A172 (cell line): Measurements from ENCODE around the gene C9orf153. TPM values are rescaled to one million over a fixed set of nuclear protein-coding genes. Genes with fewer than 3 reads are reported as not detected.
A peak's percentile ranks its signal among the peaks of the same experiment; 100 is the strongest.
"Not testable (repeated sequence)": the region's sequence is repeated elsewhere in the genome, so short reads cannot be mapped to it uniquely, and the experiment has no call there.

Experiments
- DNase-seq: peaks from one replicate; pipeline ENCODE4 v3.0.0-alpha.2; 2015; ENCODE audit warnings: low spot score
- total RNA-seq: library from RNA; depleted of rRNA; stranded (reverse); fragments of >200 nt; shearing (Covaris generic); gene quantifications from 2 replicates; pipeline ENCODE4 v1.2.3, GENCODE V29; 2014; rRNA removed

Gene C9orf153
- not detected in 2 replicates for total RNA-seq

DNA sequence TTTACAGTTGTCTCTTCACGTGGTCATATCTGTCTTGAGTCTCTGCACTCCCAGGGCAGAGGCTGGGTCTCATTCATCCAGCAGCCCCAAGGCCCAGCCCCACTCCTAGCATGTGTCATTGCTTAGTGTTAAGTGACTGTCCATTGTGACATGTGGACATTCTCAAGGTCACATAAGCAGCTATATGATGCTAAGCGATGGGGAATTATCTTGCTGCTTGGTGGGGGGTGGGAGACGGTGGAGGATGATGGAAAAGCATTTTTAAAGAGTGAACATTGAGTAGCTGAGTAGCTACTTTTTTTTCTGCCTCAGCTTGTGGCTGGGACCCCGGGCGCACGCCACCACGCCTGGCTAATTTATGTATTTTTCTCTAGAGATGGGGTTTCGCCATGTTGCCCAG lies at the start of gene C9orf153:
C9orf153 (minus strand) TSS at position 101 of the 400 bp plus-strand sequence. CDS start 30,054 bp downstream, outside the sequence.
- no peak for DNase-seq

DNA sequence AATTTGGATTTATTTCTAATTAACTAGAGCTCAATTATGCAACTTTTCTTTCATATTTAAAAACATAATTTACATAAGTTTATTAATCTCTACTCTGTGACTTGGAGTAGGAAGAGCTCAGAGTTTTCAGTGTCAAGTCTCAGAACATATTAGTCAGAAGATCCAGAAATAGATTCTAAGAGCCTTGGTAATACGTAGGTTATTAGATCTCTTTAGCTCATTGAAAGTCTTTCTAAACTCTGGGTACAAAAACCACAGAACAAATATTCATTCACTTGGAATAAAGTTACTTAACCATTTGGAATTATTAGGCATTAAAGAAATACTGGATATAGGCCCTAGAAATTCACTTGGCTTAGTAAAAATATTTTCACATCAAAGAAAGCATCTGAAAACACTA lies 49.2 kb upstream of the C9orf153 start:
- no peak for DNase-seq

DNA sequence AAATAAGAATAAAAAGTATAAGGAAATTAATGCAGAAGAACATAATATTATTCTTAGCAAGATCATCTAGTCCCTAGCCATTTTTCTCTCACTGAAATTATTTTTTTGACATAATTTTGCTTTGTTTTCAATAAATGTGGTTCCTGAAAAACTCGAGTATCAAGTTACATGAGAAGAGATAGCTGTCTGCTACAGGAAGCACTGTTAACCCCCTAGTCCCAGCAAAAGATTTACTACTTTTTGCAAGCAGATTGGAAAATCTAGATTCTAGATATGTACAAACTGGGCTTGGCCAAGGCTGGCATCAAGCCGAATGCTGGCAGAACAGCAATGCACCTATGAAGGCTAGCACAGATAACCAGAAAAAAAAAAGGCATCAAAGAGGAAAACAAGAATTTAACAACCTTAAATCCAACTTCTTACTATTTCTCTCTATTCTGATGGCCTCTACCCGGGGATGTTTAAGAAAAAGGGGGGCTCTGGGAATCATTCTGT lies 44.8 kb upstream of the C9orf153 start:
- DNase-seq, result no peak

- peak; percentile 28 for DNase-seq
These were observed 44.0 kb upstream of the C9orf153 start for GRCh38 chr9:86303316-86303975.

DNA sequence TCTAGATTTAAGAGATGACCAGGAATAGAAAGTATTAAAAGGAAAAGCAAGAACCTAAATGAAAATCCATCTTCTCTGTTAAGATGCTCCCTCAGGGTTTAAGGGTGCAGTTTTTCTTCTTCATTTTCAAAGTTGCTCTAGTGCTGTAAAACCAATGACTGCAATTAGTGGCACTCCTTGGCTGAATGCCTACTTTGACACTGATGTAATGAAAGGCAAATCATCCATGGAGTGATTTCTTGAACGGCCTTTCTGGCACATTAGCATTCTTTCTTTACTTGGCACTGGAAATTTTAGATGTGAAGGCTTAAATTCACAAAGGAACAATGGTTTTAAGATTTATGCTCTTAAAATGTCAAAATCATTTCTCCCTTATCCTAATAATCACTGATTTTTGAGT lies 42.2 kb upstream of the C9orf153 start:
- DNase-seq, result no peak

DNA sequence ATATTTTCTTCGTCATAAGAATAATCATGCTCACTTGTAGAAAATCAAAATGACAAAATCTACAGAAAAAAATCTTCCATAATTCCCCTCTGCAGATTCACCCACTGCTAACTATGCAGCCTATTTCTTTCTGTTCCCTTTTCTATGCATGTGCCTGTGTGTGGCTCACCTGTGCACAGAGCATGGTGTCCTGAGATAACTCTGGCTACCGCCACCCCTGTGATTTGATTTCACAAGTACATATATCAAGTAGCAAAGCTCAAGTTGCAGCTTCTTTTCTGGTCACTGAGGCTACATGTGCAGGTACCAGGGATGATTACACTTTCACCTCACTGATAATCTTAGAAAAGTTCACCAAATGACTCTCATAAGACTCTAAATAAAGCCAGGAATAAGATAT lies 41.2 kb upstream of the C9orf153 start:
- DNase-seq, result no peak

DNA sequence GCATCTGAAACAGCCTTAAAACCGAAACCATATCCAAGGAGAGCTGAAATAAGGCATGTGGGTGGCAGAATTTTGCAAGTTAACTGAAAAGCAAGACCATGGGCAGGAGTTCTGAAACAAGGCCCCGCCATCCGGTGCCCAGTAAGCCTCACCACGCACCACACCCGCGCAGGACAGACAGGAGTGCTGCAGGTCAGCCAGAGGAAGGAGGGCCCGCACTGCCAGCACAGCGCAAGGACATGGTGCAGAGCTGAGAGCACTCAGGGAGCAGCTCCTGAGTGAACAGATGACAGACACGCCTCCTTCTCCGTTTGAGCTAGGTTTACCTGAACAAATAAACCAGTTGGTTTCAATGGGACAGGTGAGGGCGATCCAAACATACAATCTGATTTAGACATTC lies 39.4 kb upstream of the C9orf153 start:
- DNase-seq, result no peak

GRCh38 chr9:86290341-86290740 lies 30.9 kb upstream of the C9orf153 start:
- DNase-seq, result not testable (repeated sequence)

DNA sequence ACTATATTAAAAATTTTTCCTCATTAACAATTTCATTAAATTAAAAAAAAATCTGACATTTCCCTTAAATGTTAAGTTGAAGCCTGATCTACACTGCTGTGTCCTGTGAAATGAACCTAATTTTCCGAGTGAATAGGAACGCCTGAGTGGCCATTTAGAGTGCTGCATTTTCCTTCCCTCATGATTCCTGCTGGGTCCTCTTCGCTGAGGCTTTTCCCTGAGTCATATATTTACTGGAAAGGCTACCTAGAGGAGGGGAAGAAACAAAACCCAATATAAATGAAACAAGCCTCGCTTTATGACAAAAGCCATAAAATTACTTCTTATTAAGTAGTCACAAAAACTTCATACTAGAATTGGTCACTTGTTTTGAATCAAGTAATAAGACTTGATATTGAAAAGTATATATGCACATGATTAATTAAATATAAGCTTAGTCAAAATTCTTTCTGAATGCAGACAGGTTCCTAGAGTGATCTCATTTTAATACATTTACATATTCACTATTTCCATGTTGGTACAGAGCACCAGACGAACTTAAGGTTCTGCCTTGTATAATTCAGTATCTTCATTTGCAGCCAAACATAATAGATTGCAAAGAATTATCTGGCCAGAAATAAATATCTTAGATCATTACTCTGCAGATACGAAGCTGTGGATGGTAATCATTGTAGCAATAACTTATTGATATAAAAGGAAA lies 29.2 kb upstream of the C9orf153 start:
- DNase-seq, result no peak

GRCh38 chr9:86287013-86287412 lies 27.6 kb upstream of the C9orf153 start:
- peak; percentile 11 for DNase-seq

DNA sequence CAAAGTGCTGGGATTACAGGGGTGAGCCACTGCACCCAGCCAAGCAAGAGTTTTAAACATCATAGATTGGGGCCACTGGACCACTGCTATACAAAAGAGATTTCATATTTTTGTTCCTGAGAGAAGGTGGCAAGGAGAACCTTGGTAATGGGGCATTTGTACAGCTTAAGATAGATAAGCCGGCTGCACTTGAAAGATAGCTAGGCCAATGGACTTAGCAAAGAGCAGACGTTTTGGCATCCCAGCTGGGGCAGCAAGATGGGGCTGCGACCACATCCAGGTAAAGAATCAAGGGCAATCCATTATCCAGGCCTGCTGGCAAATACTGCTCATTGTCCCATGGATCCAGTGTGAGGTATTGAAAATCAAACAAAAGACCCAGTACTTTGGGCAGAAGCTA lies 26.8 kb upstream of the C9orf153 start:
- DNase-seq, result no peak

DNA sequence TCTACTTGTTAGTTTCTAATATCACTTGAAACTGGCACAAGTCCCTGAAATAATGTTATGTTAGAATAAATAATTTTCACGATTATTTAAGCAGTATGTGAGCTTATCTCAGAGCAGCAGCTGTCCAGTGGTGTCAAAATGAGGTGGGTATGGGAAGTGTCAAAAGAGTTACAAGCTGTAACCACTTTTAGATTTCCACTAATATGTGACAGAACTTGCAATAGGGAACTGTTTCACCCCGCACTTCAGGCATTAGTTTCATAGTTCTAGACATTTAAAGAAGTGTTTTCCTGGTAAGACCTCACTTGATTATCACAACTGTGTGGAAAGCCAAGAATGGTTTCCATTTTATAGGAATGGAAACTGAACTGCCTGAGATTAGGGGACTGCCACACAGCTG lies 25.8 kb upstream of the C9orf153 start:
- DNase-seq, result no peak

DNA sequence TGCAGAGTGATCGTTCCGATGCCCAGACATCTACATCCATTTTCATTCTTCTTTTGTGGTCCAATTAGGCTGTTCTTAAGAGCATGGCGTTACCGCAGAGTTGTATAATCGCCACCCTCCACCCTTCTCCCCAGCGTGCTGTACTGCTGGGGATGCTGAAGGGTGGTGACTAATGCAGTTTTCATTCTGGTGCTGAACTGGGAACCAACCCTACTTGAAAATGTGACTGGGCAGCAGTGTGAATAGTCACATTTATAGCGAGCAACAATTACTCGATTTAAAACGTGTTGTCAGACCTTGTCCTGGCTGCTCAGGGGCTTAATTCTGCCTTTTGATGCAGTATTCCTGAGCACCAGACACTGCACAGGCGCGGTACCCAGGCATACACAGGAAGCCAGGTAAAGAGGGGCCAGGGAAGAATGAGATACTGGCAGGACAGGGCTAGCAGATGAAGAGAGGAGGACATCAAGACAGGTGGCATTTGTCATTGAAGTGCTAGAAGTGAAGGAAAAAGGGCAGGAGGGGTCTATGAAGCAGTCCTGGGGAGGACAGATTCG lies 23.6 kb upstream of the C9orf153 start:
- DNase-seq, result peak; percentile 91

- DNase-seq, result peak; percentile 90
These were observed 22.9 kb upstream of the C9orf153 start, which contains the start of gene ISCA1 for GRCh38 chr9:86282077-86282978. ISCA1 (minus strand) TSS chr9:86282538; CDS start chr9:86282458, 80 bp downstream.

- no peak for DNase-seq
These were observed 22.2 kb upstream of the C9orf153 start for GRCh38 chr9:86281593-86282076.

- DNase-seq, result no peak
These were observed 21.1 kb upstream of the C9orf153 start for GRCh38 chr9:86280580-86280979.

GRCh38 chr9:86279839-86280238 lies 20.4 kb upstream of the C9orf153 start:
- DNase-seq, result no peak

- no peak for DNase-seq
These were observed 17.6 kb upstream of the C9orf153 start for GRCh38 chr9:86277072-86277471.

DNA sequence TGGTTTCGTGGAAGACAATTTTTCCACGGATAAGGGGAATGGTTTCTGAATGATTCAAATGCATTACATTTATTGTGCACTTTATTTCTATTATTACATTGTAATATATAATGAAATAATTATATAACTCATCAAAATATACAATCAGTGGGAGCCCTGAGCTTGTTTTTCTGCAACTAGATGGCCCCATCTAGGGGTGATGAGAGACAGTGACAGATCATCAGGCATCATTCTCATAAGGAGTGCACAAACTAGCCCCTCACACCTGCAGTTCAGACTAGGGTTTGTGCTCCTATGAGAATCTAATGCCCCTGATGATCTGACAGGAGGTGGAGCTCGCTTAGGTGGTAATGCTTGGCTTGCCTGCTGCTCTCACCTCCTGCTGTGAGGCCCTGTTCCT lies 16.5 kb upstream of the C9orf153 start:
- no peak for DNase-seq

- no peak for DNase-seq
These were observed 15.6 kb upstream of the C9orf153 start for GRCh38 chr9:86274821-86275643.

DNA sequence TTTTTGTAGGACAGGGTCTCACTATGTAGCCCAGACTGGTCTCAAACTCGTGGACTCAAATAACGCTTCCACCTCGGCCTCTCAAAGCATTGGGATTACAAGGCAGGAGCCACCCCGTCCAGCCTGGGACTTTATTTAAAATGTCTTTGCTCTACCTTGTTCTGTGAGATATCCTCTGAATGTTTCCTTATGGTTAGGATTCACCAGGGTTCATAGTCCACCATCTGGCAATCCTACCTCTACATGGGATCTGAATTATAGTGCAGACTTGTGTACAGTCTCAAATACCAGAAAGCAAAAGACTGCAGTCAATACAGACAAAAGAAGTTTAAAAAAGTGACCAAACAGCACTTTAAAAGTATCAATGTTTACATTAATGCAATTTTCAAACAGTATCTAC lies 12.8 kb upstream of the C9orf153 start:
- DNase-seq, result no peak
